WI38 (cell line): ENCODE measurements around the gene LHFPL6.

Source experiments
- H3K4me3 ChIP-seq: 2 replicates; pipeline ENCODE4 v1.5.1; 2011; ENCODE audit warnings: low read depth, mild to moderate bottlenecking, control low read depth, low read length
- TF ChIP-seq, protein P1 (sequence below): IDR thresholded peaks from 2 replicates; pipeline ENCODE4 v1.5.1; 2012; ENCODE audit warnings: low read depth, mild to moderate bottlenecking, control low read depth, low read length

The LHFPL6 gene

DNA sequence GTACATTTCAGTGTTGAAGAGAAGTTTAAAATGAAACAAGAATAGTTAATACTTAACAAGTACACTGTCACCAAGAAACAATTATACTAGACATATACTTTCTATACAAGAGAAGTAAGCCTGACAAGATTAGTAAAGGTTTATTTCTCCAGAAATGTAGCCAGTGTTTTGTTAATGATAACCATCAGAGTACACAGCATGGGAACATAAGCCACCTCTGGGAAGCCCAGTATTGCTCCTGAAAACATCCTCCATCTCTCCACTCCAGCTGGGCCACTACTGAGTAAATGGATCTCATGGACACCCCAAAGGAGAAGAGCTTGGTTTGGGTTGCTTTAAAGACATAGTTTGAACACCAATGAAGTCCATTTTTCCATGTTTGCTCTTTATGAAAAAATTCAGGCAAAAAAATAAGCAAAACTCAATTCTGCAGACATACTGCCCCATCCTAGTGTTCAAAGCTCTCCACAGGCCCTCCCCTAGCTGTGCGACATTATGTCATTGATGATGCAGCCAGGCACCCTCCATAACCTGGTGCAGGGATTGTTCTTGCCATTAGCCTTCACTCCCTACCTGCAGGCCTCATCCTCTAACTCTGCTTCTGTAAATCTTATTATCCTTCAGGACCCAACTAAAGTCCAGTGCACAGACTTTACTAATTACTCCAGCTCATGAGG, 61.9 kb downstream of the LHFPL6 start:
- no peak overlapping the region for H3K4me3 ChIP-seq
- TF ChIP-seq, protein P1, sequence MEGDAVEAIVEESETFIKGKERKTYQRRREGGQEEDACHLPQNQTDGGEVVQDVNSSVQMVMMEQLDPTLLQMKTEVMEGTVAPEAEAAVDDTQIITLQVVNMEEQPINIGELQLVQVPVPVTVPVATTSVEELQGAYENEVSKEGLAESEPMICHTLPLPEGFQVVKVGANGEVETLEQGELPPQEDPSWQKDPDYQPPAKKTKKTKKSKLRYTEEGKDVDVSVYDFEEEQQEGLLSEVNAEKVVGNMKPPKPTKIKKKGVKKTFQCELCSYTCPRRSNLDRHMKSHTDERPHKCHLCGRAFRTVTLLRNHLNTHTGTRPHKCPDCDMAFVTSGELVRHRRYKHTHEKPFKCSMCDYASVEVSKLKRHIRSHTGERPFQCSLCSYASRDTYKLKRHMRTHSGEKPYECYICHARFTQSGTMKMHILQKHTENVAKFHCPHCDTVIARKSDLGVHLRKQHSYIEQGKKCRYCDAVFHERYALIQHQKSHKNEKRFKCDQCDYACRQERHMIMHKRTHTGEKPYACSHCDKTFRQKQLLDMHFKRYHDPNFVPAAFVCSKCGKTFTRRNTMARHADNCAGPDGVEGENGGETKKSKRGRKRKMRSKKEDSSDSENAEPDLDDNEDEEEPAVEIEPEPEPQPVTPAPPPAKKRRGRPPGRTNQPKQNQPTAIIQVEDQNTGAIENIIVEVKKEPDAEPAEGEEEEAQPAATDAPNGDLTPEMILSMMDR = no peak

- TF ChIP-seq, protein P1 = no peak
- H3K4me3 ChIP-seq = no peak overlapping the region
Observed at GRCh38 chr13:39538816-39539790, 63.9 kb downstream of the LHFPL6 start.

GRCh38 chr13:39536906-39537305, 66.1 kb downstream of the LHFPL6 start:
- H3K4me3 ChIP-seq = no peak overlapping the region
- TF ChIP-seq, protein P1 = no peak

GRCh38 chr13:39536274-39536673, 66.7 kb downstream of the LHFPL6 start:
- TF ChIP-seq, protein P1 = no peak
- H3K4me3 ChIP-seq = no peak overlapping the region

GRCh38 chr13:39533651-39534150, 69.3 kb downstream of the LHFPL6 start:
- H3K4me3 ChIP-seq = no peak overlapping the region
- TF ChIP-seq, protein P1 = no peak

- TF ChIP-seq, protein P1 = no peak
- no peak overlapping the region for H3K4me3 ChIP-seq
Observed at GRCh38 chr13:39531646-39532045, 71.3 kb downstream of the LHFPL6 start.

DNA sequence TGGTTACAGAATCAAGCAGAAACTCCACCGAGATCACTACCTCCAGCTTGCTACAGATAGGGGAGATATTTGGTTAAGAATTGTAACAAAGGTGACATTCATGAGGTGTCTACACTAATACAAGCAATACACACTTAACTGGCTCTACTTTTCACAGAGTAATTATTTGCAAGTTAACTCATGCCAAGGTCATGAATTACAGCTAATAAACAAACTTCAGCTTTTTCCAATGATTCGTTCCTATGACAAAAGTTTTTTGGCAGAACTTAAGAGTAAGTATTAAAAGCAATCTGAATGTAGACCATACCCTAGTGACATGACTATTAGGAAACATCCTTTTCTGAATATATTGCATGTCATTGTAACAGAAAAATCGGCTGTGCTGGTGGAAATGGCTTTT, 72.1 kb downstream of the LHFPL6 start:
- no peak overlapping the region for H3K4me3 ChIP-seq

More for the DNA sequence above, 72.1 kb downstream of the LHFPL6 start:
- TF ChIP-seq, protein P1 = no peak
